Skeletal muscle tissue (tissue), 4 donors: Measurements from ENCODE around the gene IGF1. TPM values are rescaled to one million over a fixed set of nuclear protein-coding genes. Genes with fewer than 3 reads are reported as not detected.

Experiments
- H3K27ac ChIP-seq: one replicate; pipeline ENCODE4 v1.7.0; 2013; ENCODE audit warnings: mild to moderate bottlenecking, low read depth, low read length, inconsistent platforms
- H3K27me3 ChIP-seq, 3 donors: one replicate each; pipeline ENCODE4 v1.7.0; 2013; ENCODE audit warnings: low read length in 3 of 3; ENCODE audit not compliant: control insufficient read depth in 3 of 3, insufficient read depth in 3 of 3
- H3K36me3 ChIP-seq, 3 donors: one replicate each; pipeline ENCODE4 v1.7.0; 2013; ENCODE audit warnings: low read length in 3 of 3; ENCODE audit not compliant: control insufficient read depth in 3 of 3, insufficient read depth in 3 of 3
- H3K4me1 ChIP-seq, 3 donors: one replicate each; pipeline ENCODE4 v1.7.0; 2013; ENCODE audit warnings: low read length in 3 of 3, mild to moderate bottlenecking in 3 of 3; ENCODE audit not compliant: control insufficient read depth in 3 of 3, insufficient read depth in 3 of 3
- H3K4me3 ChIP-seq, 3 donors: one replicate each; pipeline ENCODE4 v1.7.0; 2013; ENCODE audit warnings: low read length in 3 of 3
- H3K9ac ChIP-seq, 3 donors: one replicate each; pipeline ENCODE4 v1.7.0; 2013; ENCODE audit warnings: low read length in 3 of 3, mild to moderate bottlenecking in 3 of 3, moderate library complexity in 2 of 3, low read depth in 1 of 3
- H3K9me3 ChIP-seq, 3 donors: one replicate each; pipeline ENCODE4 v1.7.0; 2013; ENCODE audit warnings: low read length in 3 of 3; ENCODE audit not compliant: control insufficient read depth in 3 of 3
- total RNA-seq: library from RNA; depleted of rRNA; stranded (reverse); fragments of >200 nt; gene quantifications from one replicate; pipeline ENCODE4 v1.2.3, GENCODE V29; 2014
- donor health status: Osteomylitis.

IGF1 gene
- total RNA-seq, 1 donor from 2014 or later: 12.5 TPM

- no peak overlapping the region for H3K27ac ChIP-seq
- no peaks in the 10 kb centered on the region for H3K36me3 ChIP-seq
- no peaks in the 10 kb centered on the region for H3K27me3 ChIP-seq
- no peak overlapping the region for H3K4me3 ChIP-seq
- H3K9ac ChIP-seq: no peak overlapping the region
- peaks cover 2 to 3% (median 2%) of the 10 kb centered on the region in 3 donors for H3K9me3 ChIP-seq
- no peaks in the 10 kb centered on the region for H3K4me1 ChIP-seq
These were observed 22.8 kb upstream of the IGF1 start for GRCh38 chr12:102503056-102503681.

GRCh38 chr12:102501773-102502172, 21.4 kb upstream of the IGF1 start:
- H3K4me1 ChIP-seq: no peaks in the 10 kb centered on the region
- H3K4me3 ChIP-seq: peak overlapping the region in 1 of 3 donors; percentile 1
- peaks cover 0 to 3% (median 2%) of the 10 kb centered on the region in 3 donors for H3K9me3 ChIP-seq
- no peak overlapping the region for H3K27ac ChIP-seq
- H3K9ac ChIP-seq: no peak overlapping the region
- no peaks in the 10 kb centered on the region for H3K36me3 ChIP-seq
- H3K27me3 ChIP-seq: no peaks in the 10 kb centered on the region

GRCh38 chr12:102498471-102498870, 18.1 kb upstream of the IGF1 start:
- Histone ChIP-seq H3K4me1 (no peaks in the 10 kb centered on the region), H3K9me3 (peaks cover 0 to 3% (median 2%) of the 10 kb centered on the region in 3 donors), H3K9ac (no peak overlapping the region), H3K36me3 (no peaks in the 10 kb centered on the region), H3K27me3 (no peaks in the 10 kb centered on the region), H3K4me3 (no peak overlapping the region), H3K27ac (no peak overlapping the region)

GRCh38 chr12:102497743-102498142, 17.4 kb upstream of the IGF1 start:
- no peaks in the 10 kb centered on the region for H3K4me1 ChIP-seq
- H3K9me3 ChIP-seq: peaks cover 0 to 3% (median 2%) of the 10 kb centered on the region in 3 donors
- H3K9ac ChIP-seq: no peak overlapping the region
- H3K36me3 ChIP-seq: no peaks in the 10 kb centered on the region
- no peak overlapping the region for H3K27ac ChIP-seq
- no peaks in the 10 kb centered on the region for H3K27me3 ChIP-seq
- H3K4me3 ChIP-seq: no peak overlapping the region

GRCh38 chr12:102496591-102496990, 16.2 kb upstream of the IGF1 start:
- no peaks in the 10 kb centered on the region for H3K27me3 ChIP-seq
- H3K9ac ChIP-seq: no peak overlapping the region
- no peak overlapping the region for H3K27ac ChIP-seq
- peaks cover 0 to 3% (median 2%) of the 10 kb centered on the region in 3 donors for H3K9me3 ChIP-seq
- no peaks in the 10 kb centered on the region for H3K36me3 ChIP-seq
- H3K4me1 ChIP-seq: no peaks in the 10 kb centered on the region
- H3K4me3 ChIP-seq: no peak overlapping the region

GRCh38 chr12:102487226-102487625, 6.9 kb upstream of the IGF1 start:
- peaks cover 0 to 8% (median 5%) of the 10 kb centered on the region in 3 donors for H3K4me1 ChIP-seq
- H3K4me3 ChIP-seq: no peak overlapping the region
- no peak overlapping the region for H3K27ac ChIP-seq
- no peaks in the 10 kb centered on the region for H3K36me3 ChIP-seq
- H3K9me3 ChIP-seq: no peaks in the 10 kb centered on the region
- no peaks in the 10 kb centered on the region for H3K27me3 ChIP-seq
- H3K9ac ChIP-seq: no peak overlapping the region

- no peaks in the 10 kb centered on the region for H3K27me3 ChIP-seq
- no peak overlapping the region for H3K4me3 ChIP-seq
- no peak overlapping the region for H3K9ac ChIP-seq
- no peaks in the 10 kb centered on the region for H3K9me3 ChIP-seq
- no peak overlapping the region for H3K27ac ChIP-seq
- H3K4me1 ChIP-seq: peaks cover 2 to 11% (median 5%) of the 10 kb centered on the region in 3 donors
- no peaks in the 10 kb centered on the region for H3K36me3 ChIP-seq
These were observed 5.8 kb upstream of the IGF1 start for GRCh38 chr12:102486153-102486552.

GRCh38 chr12:102484428-102484958, 4.1 kb upstream of the IGF1 start:
- H3K36me3 ChIP-seq: no peaks in the 10 kb centered on the region
- peak overlapping the region; percentile 27 for H3K27ac ChIP-seq
- no peaks in the 10 kb centered on the region for H3K9me3 ChIP-seq
- peak overlapping the region; percentile 42 to 72 (median 58) for H3K4me3 ChIP-seq
- no peaks in the 10 kb centered on the region for H3K27me3 ChIP-seq
- peak overlapping the region in 2 of 3 donors; percentile 46 to 69 for H3K9ac ChIP-seq
- peaks cover 8 to 15% (median 10%) of the 10 kb centered on the region in 3 donors for H3K4me1 ChIP-seq

- Histone ChIP-seq H3K9ac (peak overlapping the region in 2 of 3 donors; percentile 46 to 69), H3K27me3 (no peaks in the 10 kb centered on the region), H3K9me3 (no peaks in the 10 kb centered on the region), H3K27ac (peak overlapping the region; percentile 27), H3K36me3 (no peaks in the 10 kb centered on the region), H3K4me1 (peaks cover 11 to 17% (median 13%) of the 10 kb centered on the region in 3 donors), H3K4me3 (peak overlapping the region; percentile 42 to 72 (median 58))
These were observed 3.7 kb upstream of the IGF1 start for GRCh38 chr12:102484017-102484416.

GRCh38 chr12:102483466-102483865, 3.1 kb upstream of the IGF1 start:
- H3K27me3 ChIP-seq: no peaks in the 10 kb centered on the region
- H3K4me3 ChIP-seq: no peak overlapping the region
- H3K4me1 ChIP-seq: peaks cover 14 to 22% (median 16%) of the 10 kb centered on the region in 3 donors
- H3K27ac ChIP-seq: no peak overlapping the region
- H3K9ac ChIP-seq: no peak overlapping the region
- no peaks in the 10 kb centered on the region for H3K9me3 ChIP-seq
- H3K36me3 ChIP-seq: no peaks in the 10 kb centered on the region
